Progenitor cell of endocrine pancreas (in vitro differentiated cells): Measurements from ENCODE around the gene MCRIP2. TPM values are rescaled to one million over a fixed set of nuclear protein-coding genes. Genes with fewer than 3 reads are reported as not detected.

ENCODE experiments used
- DNase-seq: peaks from one replicate; pipeline ENCODE4 v3.0.0; 2021; ENCODE audit warnings: low spot score; ENCODE audit not compliant: unreplicated experiment
- H3K27ac Mint-ChIP-seq: 2 replicates; pipeline ENCODE4 v1.8.0; 2021; ENCODE audit warnings: mild to moderate bottlenecking, moderate library complexity, mixed read lengths
- H3K27me3 Mint-ChIP-seq: 2 replicates; pipeline ENCODE4 v1.8.0; 2021; ENCODE audit warnings: mixed read lengths
- H3K36me3 Mint-ChIP-seq: 2 replicates; pipeline ENCODE4 v1.8.0; 2022; ENCODE audit warnings: mixed read lengths; ENCODE audit not compliant: insufficient read depth
- H3K4me1 Mint-ChIP-seq: 2 replicates; pipeline ENCODE4 v1.8.0; 2021; ENCODE audit warnings: low read depth, mixed read lengths
- H3K4me3 Mint-ChIP-seq: 2 replicates; pipeline ENCODE4 v1.8.0; 2021; ENCODE audit warnings: low read depth, mild to moderate bottlenecking, moderate library complexity, mixed read lengths
- H3K9me3 Mint-ChIP-seq: 2 replicates; pipeline ENCODE4 v1.8.0; 2021; ENCODE audit warnings: low read depth, mixed read lengths
- CTCF ChIP-seq: fragments of 200-600 bp; sonication (generic); IDR thresholded peaks from one replicate; pipeline ENCODE4 v1.5.0; 2021; ENCODE audit warnings: antibody characterized with exemption, mild to moderate bottlenecking; ENCODE audit not compliant: unreplicated experiment
- total RNA-seq: library from RNA; stranded (reverse); gene quantifications from 2 replicates; pipeline ENCODE4 v1.2.1, GENCODE V29; 2021

MCRIP2 gene
- total RNA-seq, 1 donor from 2014 or later: 31.4 TPM

GRCh38 chr16:670485-671352 is 29.1 kb downstream of the MCRIP2 start:
- Mint-ChIP-seq H3K4me3 (no peak overlapping the region), H3K27ac (no peak overlapping the region), H3K36me3 (no peaks in the 10 kb centered on the region), H3K27me3 (peaks cover 4% of the 10 kb centered on the region), H3K9me3 (no peaks in the 10 kb centered on the region), H3K4me1 (peaks cover 2% of the 10 kb centered on the region)
- TF ChIP-seq CTCF: no peak
- DNase-seq: no peak

GRCh38 chr16:671353-672131 is 29.9 kb downstream of the MCRIP2 start:
- no peaks in the 10 kb centered on the region for H3K36me3 Mint-ChIP-seq
- no peaks in the 10 kb centered on the region for H3K9me3 Mint-ChIP-seq
- peaks cover 4% of the 10 kb centered on the region for H3K27me3 Mint-ChIP-seq
- no peak overlapping the region for H3K27ac Mint-ChIP-seq
- H3K4me3 Mint-ChIP-seq: no peak overlapping the region
- H3K4me1 Mint-ChIP-seq: peaks cover 2% of the 10 kb centered on the region
- no peak for TF ChIP-seq CTCF
- DNase-seq: no peak

- Mint-ChIP-seq H3K4me3 (no peak overlapping the region), H3K4me1 (peaks cover 2% of the 10 kb centered on the region)
Observed at GRCh38 chr16:672371-672770, 30.7 kb downstream of the MCRIP2 start.

GRCh38 chr16:672851-673250 is 31.2 kb downstream of the MCRIP2 start:
- Mint-ChIP-seq H3K27ac (no peak overlapping the region), H3K4me3 (no peak overlapping the region), H3K36me3 (no peaks in the 10 kb centered on the region), H3K27me3 (peaks cover 4% of the 10 kb centered on the region), H3K9me3 (no peaks in the 10 kb centered on the region), H3K4me1 (peaks cover 2% of the 10 kb centered on the region)
- DNase-seq: no peak
- no peak for TF ChIP-seq CTCF

More at GRCh38 chr16:672371-672770, 30.7 kb downstream of the MCRIP2 start:
- no peaks in the 10 kb centered on the region for H3K36me3 Mint-ChIP-seq
- no peak overlapping the region for H3K27ac Mint-ChIP-seq
- no peak for DNase-seq
- peaks cover 4% of the 10 kb centered on the region for H3K27me3 Mint-ChIP-seq
- H3K9me3 Mint-ChIP-seq: no peaks in the 10 kb centered on the region
- no peak for TF ChIP-seq CTCF

GRCh38 chr16:673399-673991 is 31.9 kb downstream of the MCRIP2 start:
- no peak for TF ChIP-seq CTCF
- no peak overlapping the region for H3K4me3 Mint-ChIP-seq
- H3K4me1 Mint-ChIP-seq: peaks cover 2% of the 10 kb centered on the region
- no peaks in the 10 kb centered on the region for H3K36me3 Mint-ChIP-seq
- H3K27me3 Mint-ChIP-seq: peaks cover 4% of the 10 kb centered on the region
- H3K9me3 Mint-ChIP-seq: no peaks in the 10 kb centered on the region
- H3K27ac Mint-ChIP-seq: no peak overlapping the region
- DNase-seq: no peak
